K562 (cell line): ENCODE data around the gene ERCC1. TPM values are rescaled to one million over a fixed set of nuclear protein-coding genes. Genes with fewer than 3 reads are reported as not detected.

Experiments
- ATF3 ChIP-seq, 2 experiments: fragments of 450-650 bp in 1 of 2; sonication (generic) in 1 of 2; formaldehyde crosslinking in 1 of 2; IDR thresholded peaks in 1 of 2; conservative IDR thresholded peaks in 1 of 2; 2 replicates each; pipeline versions ENCODE4 v1.6.1 to v1.8.1; 2016 to 2023; ENCODE audit warnings: mild to moderate bottlenecking in 2 of 2, moderate library complexity in 2 of 2, inconsistent platforms in 1 of 2, missing genetic modification reagents in 1 of 2
- ATF7 ChIP-seq: fragments of 450-650 bp; IDR thresholded peaks from 2 replicates; pipeline ENCODE4 v1.7.1; 2014; ENCODE audit warnings: mild to moderate bottlenecking, moderate library complexity
- BACH1 ChIP-seq: fragments of 200-800 bp; sonication (Bioruptor generic); IDR thresholded peaks from 2 replicates; pipeline ENCODE4 v1.6.1; 2016; ENCODE audit warnings: missing genetic modification characterization, missing compliant biosample characterization
- DIDO1 ChIP-seq: fragments of 450-650 bp; IDR thresholded peaks from 2 replicates; pipeline ENCODE4 v1.6.1; 2016; ENCODE audit warnings: low read depth, missing biosample characterization, missing genetic modification characterization
- GTF2B ChIP-seq: IDR thresholded peaks from 2 replicates; pipeline ENCODE4 v1.6.1; 2011; ENCODE audit not compliant: insufficient read length; ENCODE audit errors: extremely low read depth
- NCOA2 ChIP-seq, 2 experiments: fragments of 450-650 bp; IDR thresholded peaks; 2 replicates each; pipeline ENCODE4 v1.6.1; 2018; ENCODE audit warnings: mild to moderate bottlenecking in 2 of 2, moderate library complexity in 1 of 2; ENCODE audit not compliant: partially characterized antibody in 2 of 2
- NR2C2 ChIP-seq, 2 experiments: fragments of 200-800 bp in 1 of 2; sonication (Bioruptor generic) in 1 of 2; sonication (generic) in 1 of 2; formaldehyde crosslinking in 1 of 2; IDR thresholded peaks; 2 replicates each; pipeline versions ENCODE4 v1.6.1 to v1.8.0; 2016 to 2022; ENCODE audit warnings: mild to moderate bottlenecking in 1 of 2, missing compliant biosample characterization in 1 of 2, missing genetic modification characterization in 1 of 2, missing genetic modification reagents in 1 of 2
- POU5F1 ChIP-seq: fragments of 150-350 bp; IDR thresholded peaks from 2 replicates; pipeline ENCODE4 v1.6.1; 2014; ENCODE audit warnings: borderline replicate concordance, low read length, low read depth, mild to moderate bottlenecking; ENCODE audit not compliant: partially characterized antibody
- RBM14 ChIP-seq: fragments of 200-400 bp; formaldehyde crosslinking; IDR thresholded peaks from 2 replicates; pipeline ENCODE4 v1.6.1; 2018; ENCODE audit warnings: low read depth, mild to moderate bottlenecking, low read length, moderate library complexity, borderline replicate concordance; ENCODE audit not compliant: insufficient read depth
- SMARCA5 ChIP-seq: fragments of 450-650 bp; IDR thresholded peaks from 2 replicates; pipeline ENCODE4 v1.6.1; 2016
- SMARCE1 ChIP-seq: fragments of 450-650 bp; IDR thresholded peaks from 2 replicates; pipeline ENCODE4 v1.7.1; 2016; ENCODE audit warnings: mild to moderate bottlenecking
- SP2 ChIP-seq: IDR thresholded peaks from 2 replicates; pipeline ENCODE4 v1.6.1; 2011; ENCODE audit warnings: mild to moderate bottlenecking, low read depth, low read length, moderate library complexity; ENCODE audit not compliant: poor library complexity, severe bottlenecking; ENCODE audit errors: extremely low read depth
- SRSF1 ChIP-seq: fragments of 200-400 bp; formaldehyde crosslinking; IDR thresholded peaks from 2 replicates; pipeline ENCODE4 v1.6.1; 2017; ENCODE audit warnings: mild to moderate bottlenecking, low read depth, low read length, moderate library complexity
- SRSF9 ChIP-seq: fragments of 200-400 bp; formaldehyde crosslinking; IDR thresholded peaks from 2 replicates; pipeline ENCODE4 v1.6.1; 2017; ENCODE audit warnings: low read depth, low read length, borderline replicate concordance
- THAP12 ChIP-seq: fragments of 250-450 bp; sonication (Bioruptor Pico); IDR thresholded peaks from 2 replicates; pipeline ENCODE4 v1.9.0; 2021; ENCODE audit warnings: mild to moderate bottlenecking, inconsistent platforms
- TRIM24 ChIP-seq, 2 experiments: fragments of 450-650 bp; IDR thresholded peaks; 2 replicates each; pipeline ENCODE4 v1.6.1; 2016
- ZNF12 ChIP-seq: sonication (generic); formaldehyde crosslinking; IDR thresholded peaks from 2 replicates; pipeline ENCODE4 v1.4.0; 2020; ENCODE audit warnings: mild to moderate bottlenecking, missing genetic modification reagents
- ZNF143 ChIP-seq: sonication (generic); formaldehyde crosslinking; IDR thresholded peaks from 2 replicates; pipeline ENCODE4 v1.9.0; 2022; ENCODE audit warnings: mild to moderate bottlenecking, missing genetic modification reagents
- ZNF165 ChIP-seq: fragments of 250-450 bp; sonication (Bioruptor Pico); IDR thresholded peaks from 2 replicates; pipeline ENCODE4 v1.4.0; 2020; ENCODE audit warnings: borderline replicate concordance
- polyA plus RNA-seq, 8 experiments: library from polyadenylated mRNA; depleted of rRNA in 4 of 8; stranded (reverse) in 5 of 8; unstranded in 3 of 8; fragments of >200 nt; fragmentation: Nextera tagmentation in 2 of 8; fragmentation: Illumina TruSeq in 1 of 8; extraction: Ambion mirVana in 2 of 8; extraction: Trizol in 1 of 8; gene quantifications; 2 replicates each; pipeline versions ENCODE4 v1.2.1 to v1.2.3, GENCODE V29; 2011 to 2014; ENCODE audit warnings: inconsistent platforms in 1 of 8, missing spikeins in 1 of 8
- total RNA-seq, 7 experiments: library from RNA; depleted of rRNA in 6 of 7; stranded (reverse); fragments of >200 nt in 6 of 7; fragmentation: Illumina TruSeq in 2 of 7; extraction: Trizol in 2 of 7; gene quantifications; 2 replicates each; pipeline versions ENCODE4 v1.2.1 to v1.2.3, GENCODE V29; 2011 to 2021; ENCODE audit warnings: low replicate concordance in 1 of 7

Gene ERCC1
- total and polyA plus RNA-seq, 9 of the 15 experiments (the other 6 are each of a cell fraction or from before 2014, with no cell fraction given) = 9.3 to 92.6 (median 60.0) TPM

GRCh38 chr19:45455707-45456499, 32.2 kb upstream of the ERCC1 start (continued):
- TF ChIP-seq NR2C2 (CRISPR knock-in tag; IDR thresholded peaks at IDR 0.05) (0 out of 2 replicates have a peak, but pooled peaks have one; percentile 14), NR2C2 (tag; IDR thresholded peaks at IDR 0.05) (peak; percentile 80), ZNF12 (CRISPR knock-in tag) (no peak), ATF3 (IDR thresholded peaks at IDR 0.05) (peak; percentile 99), ATF3 (CRISPR knock-in tag; conservative IDR thresholded peaks at IDR 0.05) (peak; percentile 99), DIDO1 (no peak), THAP12 (no peak), NCOA2 (IDR thresholded peaks at IDR 0.05; ENCODE audit: partially characterized antibody in 2 of 2) (no peak), ATF7 (peak; percentile 96), ZNF165 (CRISPR knock-in tag) (no peak), SMARCA5 (no peak), POU5F1 (no peak), RBM14 (0 out of 2 replicates have a peak, but pooled peaks have one; percentile 53), BACH1 (tag) (no peak), GTF2B (no peak), SRSF1 (no peak), SP2 (peak; percentile 11), SRSF9 (no peak), SMARCE1 (peak; percentile 90), TRIM24 (IDR thresholded peaks at IDR 0.05) (no peak; a peak in 1 of 4 replicates), ZNF143 (CRISPR knock-in tag) (peak; percentile 57; the same call in 1 of the 2 replicates)
